Subcutaneous abdominal adipose tissue (tissue), 5 donors: ENCODE measurements around the gene MX2.
"Not testable (repeated sequence)": the region's sequence is repeated elsewhere in the genome, so short reads cannot be mapped to it uniquely, and the experiment has no call there.

Experiments
- H3K27ac ChIP-seq: one replicate; pipeline ENCODE4 v1.7.0; 2013; ENCODE audit warnings: low read depth, mild to moderate bottlenecking, inconsistent platforms, low read length, moderate library complexity
- H3K27me3 ChIP-seq, 5 donors: one replicate each; pipeline ENCODE4 v1.7.0; 2013; ENCODE audit warnings: low read length in 5 of 5, inconsistent platforms in 1 of 5; ENCODE audit not compliant: control insufficient read depth in 5 of 5, insufficient read depth in 4 of 5
- H3K36me3 ChIP-seq, 5 donors: one replicate each; pipeline ENCODE4 v1.7.0; 2013; ENCODE audit warnings: low read length in 5 of 5; ENCODE audit not compliant: control insufficient read depth in 5 of 5, insufficient read depth in 5 of 5
- H3K4me1 ChIP-seq, 5 donors: one replicate each; pipeline ENCODE4 v1.7.0; 2013; ENCODE audit warnings: low read length in 5 of 5, mild to moderate bottlenecking in 3 of 5, moderate library complexity in 1 of 5; ENCODE audit not compliant: control insufficient read depth in 5 of 5, insufficient read depth in 5 of 5
- H3K4me3 ChIP-seq, 5 donors: one replicate each; pipeline ENCODE4 v1.7.0; 2013; ENCODE audit warnings: low read length in 5 of 5, low read depth in 1 of 5
- H3K9ac ChIP-seq, 5 donors: one replicate each; pipeline ENCODE4 v1.7.0; 2013; ENCODE audit warnings: low read length in 5 of 5, mild to moderate bottlenecking in 4 of 5, moderate library complexity in 3 of 5
- H3K9me3 ChIP-seq, 5 donors: one replicate each; pipeline ENCODE4 v1.7.0; 2013; ENCODE audit warnings: low read length in 5 of 5; ENCODE audit not compliant: control insufficient read depth in 5 of 5
- donor health status: healthy.
- donor health status: healthy.
- donor health status: healthy.
- donor health status: healthy.
- donor health status: healthy.

MX2 gene

GRCh38 chr21:41350436-41351155 lies 11.2 kb upstream of the MX2 start:
- Histone ChIP-seq H3K27ac (no peak overlapping the region), H3K4me3 (no peak overlapping the region), H3K36me3 (no peaks in the 10 kb centered on the region), H3K4me1 (no peaks in the 10 kb centered on the region), H3K9me3 (no peaks in the 10 kb centered on the region), H3K27me3 (peaks cover 0 to 6% (median 0%) of the 10 kb centered on the region in 5 donors), H3K9ac (no peak overlapping the region)

- Histone ChIP-seq H3K4me3 (no peak overlapping the region), H3K4me1 (peaks cover 8 to 25% (median 24%) of the 10 kb centered on the region in 5 donors), H3K9ac (no peak overlapping the region), H3K27ac (no peak overlapping the region), H3K9me3 (no peaks in the 10 kb centered on the region), H3K36me3 (no peaks in the 10 kb centered on the region), H3K27me3 (no peaks in the 10 kb centered on the region)
These were observed 4.3 kb upstream of the MX2 start for GRCh38 chr21:41357546-41357945.

GRCh38 chr21:41358193-41359166 lies 3.3 kb upstream of the MX2 start:
- H3K9ac ChIP-seq = no peak overlapping the region
- no peak overlapping the region for H3K4me3 ChIP-seq
- no peaks in the 10 kb centered on the region for H3K9me3 ChIP-seq
- no peak overlapping the region for H3K27ac ChIP-seq
- no peaks in the 10 kb centered on the region for H3K36me3 ChIP-seq
- H3K4me1 ChIP-seq = peaks cover 9 to 34% (median 33%) of the 10 kb centered on the region in 5 donors
- H3K27me3 ChIP-seq = peaks cover 0 to 4% (median 0%) of the 10 kb centered on the region in 5 donors

GRCh38 chr21:41359286-41359685 lies 2.5 kb upstream of the MX2 start:
- Histone ChIP-seq H3K36me3 (peaks cover 0 to 2% (median 0%) of the 10 kb centered on the region in 5 donors), H3K4me1 (peaks cover 13 to 42% (median 37%) of the 10 kb centered on the region in 5 donors)

GRCh38 chr21:41359754-41360071 lies 2.1 kb upstream of the MX2 start:
- not testable (repeated sequence) for H3K4me3 ChIP-seq, H3K27ac ChIP-seq, H3K9ac ChIP-seq, H3K9me3 ChIP-seq, H3K36me3 ChIP-seq, H3K27me3 ChIP-seq
- peaks cover 13 to 43% (median 37%) of the 10 kb centered on the region in 5 donors for H3K4me1 ChIP-seq

More at GRCh38 chr21:41359286-41359685, 2.5 kb upstream of the MX2 start:
- H3K27me3 ChIP-seq = peaks cover 0 to 5% (median 0%) of the 10 kb centered on the region in 5 donors
- H3K27ac ChIP-seq = no peak overlapping the region
- no peak overlapping the region for H3K9ac ChIP-seq
- H3K4me3 ChIP-seq = no peak overlapping the region
- H3K9me3 ChIP-seq = no peaks in the 10 kb centered on the region

- Histone ChIP-seq H3K9me3 (no peaks in the 10 kb centered on the region), H3K27ac (peak overlapping the region; percentile 84), H3K4me1 (peaks cover 13 to 43% (median 37%) of the 10 kb centered on the region in 5 donors), H3K36me3 (peaks cover 0 to 2% (median 0%) of the 10 kb centered on the region in 5 donors), H3K4me3 (no peak overlapping the region), H3K9ac (peak overlapping the region in 2 of 5 donors; percentile 1 to 67), H3K27me3 (peaks cover 0 to 5% (median 0%) of the 10 kb centered on the region in 5 donors)
These were observed 1.6 kb upstream of the MX2 start for GRCh38 chr21:41360072-41360821.

GRCh38 chr21:41361053-41361785 lies 608 bp upstream of the MX2 start:
- Histone ChIP-seq H3K4me1 (peaks cover 13 to 43% (median 37%) of the 10 kb centered on the region in 5 donors), H3K4me3 (peak overlapping the region; percentile 30 to 82 (median 73)), H3K27ac (peak overlapping the region; percentile 84), H3K27me3 (peaks cover 0 to 5% (median 0%) of the 10 kb centered on the region in 5 donors), H3K9me3 (no peaks in the 10 kb centered on the region), H3K36me3 (peaks cover 0 to 8% (median 0%) of the 10 kb centered on the region in 5 donors), H3K9ac (peak overlapping the region in 4 of 5 donors; percentile 11 to 74 (median 42))

- Histone ChIP-seq H3K27ac (peak overlapping the region; percentile 84), H3K4me3 (peak overlapping the region; percentile 30 to 82 (median 73)), H3K9me3 (no peaks in the 10 kb centered on the region)
These were observed 960 bp downstream of the MX2 start for GRCh38 chr21:41362605-41363369.

More at GRCh38 chr21:41362605-41363369, 960 bp downstream of the MX2 start:
- peaks cover 13 to 56% (median 37%) of the 10 kb centered on the region in 5 donors for H3K4me1 ChIP-seq
- peaks cover 0 to 5% (median 0%) of the 10 kb centered on the region in 5 donors for H3K27me3 ChIP-seq
- H3K9ac ChIP-seq = peak overlapping the region in 4 of 5 donors; percentile 14 to 74 (median 64)
- H3K36me3 ChIP-seq = peaks cover 0 to 11% (median 0%) of the 10 kb centered on the region in 5 donors
